WTC11 (cell line): ENCODE measurements around the gene RYR3. TPM values are rescaled to one million over a fixed set of nuclear protein-coding genes. Genes with fewer than 3 reads are reported as not detected.
A peak's percentile ranks its signal among the peaks of the same experiment; 100 is the strongest.

Experiments
- ATAC-seq: fragments of 200-7000 bp; cut with Tn5 transposase; 2 replicates; pipeline ENCODE4 v1.10.0; 2021; ENCODE audit warnings: mild to moderate bottlenecking, moderate library complexity
- CTCF ChIA-PET: fragments of 300-600 bp; sonication (Branson Sonifier 250); formaldehyde crosslinking; loops from one replicate; lab custom pipeline; 2021; ENCODE audit warnings: antibody characterized with exemption; lab: Charles Lee
- POLR2A ChIA-PET: fragments of 350-600 bp; sonication (Branson Sonifier 250); formaldehyde crosslinking; loops from one replicate; lab custom pipeline; 2021; ENCODE audit warnings: antibody characterized with exemption; lab: Charles Lee
- DNase-seq: peaks from one replicate; pipeline ENCODE4 v3.0.0; 2021; ENCODE audit warnings: low spot score
- H3K27ac Mint-ChIP-seq: 2 replicates; pipeline ENCODE4 v1.8.0; 2021; ENCODE audit warnings: mixed read lengths
- H3K27me3 Mint-ChIP-seq: 2 replicates; pipeline ENCODE4 v1.8.0; 2021; ENCODE audit warnings: low read depth, mild to moderate bottlenecking, moderate library complexity, mixed read lengths
- H3K36me3 Mint-ChIP-seq: 2 replicates; pipeline ENCODE4 v1.8.0; 2021; ENCODE audit warnings: mixed read lengths
- H3K4me1 Mint-ChIP-seq: 2 replicates; pipeline ENCODE4 v1.8.0; 2022; ENCODE audit warnings: mixed read lengths
- H3K4me3 Mint-ChIP-seq: 2 replicates; pipeline ENCODE4 v1.8.0; 2021; ENCODE audit warnings: mild to moderate bottlenecking, moderate library complexity, mixed read lengths
- H3K9me3 Mint-ChIP-seq: 2 replicates; pipeline ENCODE4 v1.8.0; 2021; ENCODE audit warnings: mixed read lengths
- ATF1 ChIP-seq: sonication (generic); formaldehyde crosslinking; IDR thresholded peaks from 2 replicates; pipeline ENCODE4 v1.8.1; 2023; ENCODE audit warnings: mild to moderate bottlenecking, moderate library complexity, missing genetic modification reagents
- E2F5 ChIP-seq: sonication (generic); formaldehyde crosslinking; IDR thresholded peaks from 2 replicates; pipeline ENCODE4 v1.8.1; 2022; ENCODE audit warnings: mild to moderate bottlenecking, moderate library complexity, missing genetic modification reagents
- ELF4 ChIP-seq: sonication (generic); formaldehyde crosslinking; IDR thresholded peaks from 2 replicates; pipeline ENCODE4 v1.8.1; 2022; ENCODE audit warnings: low read depth, mild to moderate bottlenecking, moderate library complexity, missing genetic modification reagents
- ETV6 ChIP-seq: sonication (generic); formaldehyde crosslinking; IDR thresholded peaks from 2 replicates; pipeline ENCODE4 v1.8.1; 2022; ENCODE audit warnings: mild to moderate bottlenecking, missing genetic modification reagents
- FOXK1 ChIP-seq: sonication (generic); formaldehyde crosslinking; IDR thresholded peaks from 2 replicates; pipeline ENCODE4 v1.8.0; 2022; ENCODE audit warnings: mild to moderate bottlenecking, moderate library complexity, missing genetic modification reagents
- GABPB1 ChIP-seq: sonication (generic); formaldehyde crosslinking; IDR thresholded peaks from 2 replicates; pipeline ENCODE4 v1.8.1; 2023; ENCODE audit warnings: mild to moderate bottlenecking, missing genetic modification reagents
- GTF2I ChIP-seq: fragments of 250-450 bp; sonication (Bioruptor Pico); conservative IDR thresholded peaks from 2 replicates; pipeline ENCODE4 v1.4.0; 2021; ENCODE audit warnings: mild to moderate bottlenecking
- HMGA2 ChIP-seq: fragments of 250-450 bp; sonication (Bioruptor Pico); IDR thresholded peaks from 2 replicates; pipeline ENCODE4 v1.4.0; 2021; ENCODE audit warnings: mild to moderate bottlenecking, moderate library complexity
- IRF1 ChIP-seq: sonication (generic); formaldehyde crosslinking; IDR thresholded peaks from 2 replicates; pipeline ENCODE4 v1.8.0; 2023; ENCODE audit warnings: missing genetic modification reagents
- JUN ChIP-seq: sonication (generic); formaldehyde crosslinking; IDR thresholded peaks from 2 replicates; pipeline ENCODE4 v1.8.0; 2023; ENCODE audit warnings: mild to moderate bottlenecking, missing genetic modification reagents
- KAT7 ChIP-seq: sonication (generic); formaldehyde crosslinking; IDR thresholded peaks from 2 replicates; pipeline ENCODE4 v1.8.1; 2023; ENCODE audit warnings: missing genetic modification reagents, mild to moderate bottlenecking, borderline replicate concordance
- MAX ChIP-seq: sonication (generic); formaldehyde crosslinking; IDR thresholded peaks from 2 replicates; pipeline ENCODE4 v1.8.0; 2022; ENCODE audit warnings: mild to moderate bottlenecking, missing genetic modification reagents
- MLX ChIP-seq: sonication (generic); formaldehyde crosslinking; IDR thresholded peaks from 2 replicates; pipeline ENCODE4 v1.8.1; 2023; ENCODE audit warnings: mild to moderate bottlenecking, missing genetic modification reagents, moderate library complexity
- NFE2L1 ChIP-seq: sonication (generic); formaldehyde crosslinking; IDR thresholded peaks from 2 replicates; pipeline ENCODE4 v1.8.1; 2023; ENCODE audit warnings: missing genetic modification reagents
- NR1H2 ChIP-seq: sonication (generic); formaldehyde crosslinking; IDR thresholded peaks from 2 replicates; pipeline ENCODE4 v1.9.0; 2021; ENCODE audit warnings: mild to moderate bottlenecking, moderate library complexity, missing genetic modification reagents
- NR3C1 ChIP-seq: sonication (generic); formaldehyde crosslinking; conservative IDR thresholded peaks from 2 replicates; pipeline ENCODE4 v1.8.1; 2023; ENCODE audit warnings: low read depth, mild to moderate bottlenecking, missing genetic modification reagents
- OVOL2 ChIP-seq: fragments of 250-450 bp; sonication (Bioruptor Pico); IDR thresholded peaks from 2 replicates; pipeline ENCODE4 v1.9.0; 2021; ENCODE audit warnings: mild to moderate bottlenecking, borderline replicate concordance
- SOX15 ChIP-seq: fragments of 250-450 bp; sonication (Bioruptor Pico); IDR thresholded peaks from 2 replicates; pipeline ENCODE4 v1.9.0; 2021; ENCODE audit warnings: mild to moderate bottlenecking
- TCF7 ChIP-seq: sonication (generic); formaldehyde crosslinking; IDR thresholded peaks from 2 replicates; pipeline ENCODE4 v1.8.0; 2022; ENCODE audit warnings: mild to moderate bottlenecking, low read depth, missing genetic modification reagents, moderate library complexity
- TEAD1 ChIP-seq: sonication (generic); formaldehyde crosslinking; IDR thresholded peaks from 2 replicates; pipeline ENCODE4 v1.8.0; 2022; ENCODE audit warnings: mild to moderate bottlenecking, missing genetic modification reagents
- TEAD4 ChIP-seq: sonication (generic); formaldehyde crosslinking; IDR thresholded peaks from 2 replicates; pipeline ENCODE4 v1.8.0; 2022; ENCODE audit warnings: mild to moderate bottlenecking, missing genetic modification reagents
- TP53 ChIP-seq: sonication (generic); formaldehyde crosslinking; IDR thresholded peaks from 2 replicates; pipeline ENCODE4 v1.8.1; 2023; ENCODE audit warnings: mild to moderate bottlenecking, missing genetic modification reagents
- USF1 ChIP-seq: sonication (generic); formaldehyde crosslinking; IDR thresholded peaks from 2 replicates; pipeline ENCODE4 v1.8.0; 2022; ENCODE audit warnings: mild to moderate bottlenecking, missing genetic modification reagents
- ZBTB21 ChIP-seq: sonication (generic); formaldehyde crosslinking; IDR thresholded peaks from 2 replicates; pipeline ENCODE4 v1.8.1; 2023; ENCODE audit warnings: mild to moderate bottlenecking, missing genetic modification reagents, borderline replicate concordance
- ZBTB43 ChIP-seq: sonication (generic); formaldehyde crosslinking; IDR thresholded peaks from 2 replicates; pipeline ENCODE4 v1.8.1; 2023; ENCODE audit warnings: mild to moderate bottlenecking, missing genetic modification reagents
- ZNF219 ChIP-seq: sonication (generic); formaldehyde crosslinking; IDR thresholded peaks from 2 replicates; pipeline ENCODE4 v1.8.0; 2023; ENCODE audit warnings: missing genetic modification reagents, mild to moderate bottlenecking, borderline replicate concordance
- ZNF396 ChIP-seq: fragments of 250-450 bp; sonication (Bioruptor Pico); IDR thresholded peaks from 2 replicates; pipeline ENCODE4 v1.8.0; 2021; ENCODE audit warnings: mild to moderate bottlenecking, moderate library complexity, borderline replicate concordance
- ZNF423 ChIP-seq: fragments of 250-450 bp; sonication (Bioruptor Pico); IDR thresholded peaks from 2 replicates; pipeline ENCODE4 v2.1.2; 2022; ENCODE audit warnings: mild to moderate bottlenecking, moderate library complexity
- ZNF671 ChIP-seq: fragments of 250-450 bp; sonication (Bioruptor Pico); IDR thresholded peaks from 2 replicates; pipeline ENCODE4 v1.8.0; 2021; ENCODE audit warnings: mild to moderate bottlenecking
- total RNA-seq: library from RNA; stranded (reverse); gene quantifications from 3 replicates; pipeline ENCODE4 v1.2.3, GENCODE V29; 2021
- TF ChIP-seq, protein P1 (sequence below): fragments of 200-600 bp; IDR thresholded peaks from 2 replicates; pipeline ENCODE4 v1.8.0; 2022; ENCODE audit warnings: antibody characterized with exemption

RYR3 gene
- total RNA-seq, 1 experiment from 2014 or later: 1.4 TPM

GRCh38 chr15:33608714-33609113 lies 297.9 kb downstream of the RYR3 start:
- Mint-ChIP-seq H3K4me3 (no peak overlapping the region), H3K27ac (no peak overlapping the region), H3K4me1 (peaks cover 10% of the 10 kb centered on the region), H3K36me3 (no peaks in the 10 kb centered on the region), H3K27me3 (no peaks in the 10 kb centered on the region), H3K9me3 (peaks cover 7% of the 10 kb centered on the region)
- ChIA-PET POLR2A (no interaction called here), CTCF (interaction anchor here (0.7 to 1.7 kb wide), 12 partner anchors 8 to 316 kb away, joined by 3 to 9 read pairs (median 4); no protein-coding TSS in a partner anchor)
- ATAC-seq (peak; percentile 61), DNase-seq (no peak)
- no peak for TF ChIP-seq IRF1 (CRISPR knock-in tag)
- TF ChIP-seq ZNF671: no peak
- TF ChIP-seq ZNF396 (CRISPR knock-in tag): no peak
- TF ChIP-seq ELF4 (CRISPR knock-in tag): no peak
- no peak for TF ChIP-seq ETV6
- no peak for TF ChIP-seq ZBTB21
- no peak for TF ChIP-seq OVOL2 (CRISPR knock-in tag)
- no peak for TF ChIP-seq TCF7

- POLR2A ChIA-PET: no interaction called here
- peaks cover 4% of the 10 kb centered on the region; the same call in 1 of the 2 replicates for H3K9me3 Mint-ChIP-seq
- peaks cover 10% of the 10 kb centered on the region for H3K4me1 Mint-ChIP-seq
- no peaks in the 10 kb centered on the region for H3K36me3 Mint-ChIP-seq
- H3K27ac Mint-ChIP-seq: peak overlapping the region; percentile 37; the same call in 1 of the 2 replicates
- no peaks in the 10 kb centered on the region for H3K27me3 Mint-ChIP-seq
- TF ChIP-seq ELF4 (CRISPR knock-in tag) (no peak), JUN (CRISPR knock-in tag) (no peak), MAX (no peak), GTF2I (CRISPR knock-in tag) (no peak), SOX15 (CRISPR knock-in tag) (no peak), TEAD4 (CRISPR knock-in tag) (no peak), KAT7 (CRISPR knock-in tag) (no peak), HMGA2 (CRISPR knock-in tag) (no peak), ETV6 (no peak), ZNF423 (CRISPR knock-in tag) (no peak), NFE2L1 (no peak)
- CTCF ChIA-PET: interaction anchor here (0.8 to 2.1 kb wide), 3 partner anchors 14 to 320 kb away, joined by 3 to 5 read pairs (median 5); no protein-coding TSS in a partner anchor
- DNase-seq: no peak
- H3K4me3 Mint-ChIP-seq: no peak overlapping the region
- ATAC-seq: peak; percentile 85
These were observed 302.0 kb downstream of the RYR3 start for GRCh38 chr15:33612721-33613304.

GRCh38 chr15:33616475-33616874 lies 305.7 kb downstream of the RYR3 start:
- Mint-ChIP-seq H3K4me3 (no peak overlapping the region), H3K4me1 (peaks cover 10% of the 10 kb centered on the region), H3K27ac (no peak overlapping the region), H3K9me3 (peaks cover 4% of the 10 kb centered on the region; the same call in 1 of the 2 replicates), H3K36me3 (no peaks in the 10 kb centered on the region), H3K27me3 (no peaks in the 10 kb centered on the region; the same call in none of the 2 replicates)
- CTCF ChIA-PET: no interaction called here
- no peak for DNase-seq
- POLR2A ChIA-PET: no interaction called here
- ATAC-seq: no peak
- TF ChIP-seq E2F5 (CRISPR knock-in tag) (no peak), ZNF219 (no peak), USF1 (no peak), NR3C1 (CRISPR knock-in tag) (no peak), ZBTB43 (CRISPR knock-in tag) (no peak), MLX (CRISPR knock-in tag) (no peak), NR1H2 (no peak), ATF1 (no peak), TEAD1 (CRISPR knock-in tag) (no peak), TP53 (CRISPR knock-in tag) (no peak), GABPB1 (no peak), FOXK1 (CRISPR knock-in tag) (no peak)
- TF ChIP-seq, protein P1, sequence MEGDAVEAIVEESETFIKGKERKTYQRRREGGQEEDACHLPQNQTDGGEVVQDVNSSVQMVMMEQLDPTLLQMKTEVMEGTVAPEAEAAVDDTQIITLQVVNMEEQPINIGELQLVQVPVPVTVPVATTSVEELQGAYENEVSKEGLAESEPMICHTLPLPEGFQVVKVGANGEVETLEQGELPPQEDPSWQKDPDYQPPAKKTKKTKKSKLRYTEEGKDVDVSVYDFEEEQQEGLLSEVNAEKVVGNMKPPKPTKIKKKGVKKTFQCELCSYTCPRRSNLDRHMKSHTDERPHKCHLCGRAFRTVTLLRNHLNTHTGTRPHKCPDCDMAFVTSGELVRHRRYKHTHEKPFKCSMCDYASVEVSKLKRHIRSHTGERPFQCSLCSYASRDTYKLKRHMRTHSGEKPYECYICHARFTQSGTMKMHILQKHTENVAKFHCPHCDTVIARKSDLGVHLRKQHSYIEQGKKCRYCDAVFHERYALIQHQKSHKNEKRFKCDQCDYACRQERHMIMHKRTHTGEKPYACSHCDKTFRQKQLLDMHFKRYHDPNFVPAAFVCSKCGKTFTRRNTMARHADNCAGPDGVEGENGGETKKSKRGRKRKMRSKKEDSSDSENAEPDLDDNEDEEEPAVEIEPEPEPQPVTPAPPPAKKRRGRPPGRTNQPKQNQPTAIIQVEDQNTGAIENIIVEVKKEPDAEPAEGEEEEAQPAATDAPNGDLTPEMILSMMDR: no peak
